Activated CD4-positive, alpha-beta T cell treated with anti-CD3 and anti-CD28 coated beads, Interleukin-2, amount 50 U/mL, for 16 hours (primary cell): ENCODE data around the gene BNIP3.
"Not testable (repeated sequence)": the region's sequence is repeated elsewhere in the genome, so short reads cannot be mapped to it uniquely, and the experiment has no call there.

ENCODE experiments used
- DNase-seq: peaks from one replicate; pipeline ENCODE4 v3.0.0-alpha.2; 2020

BNIP3 gene

GRCh38 chr10:131977323-131978096, 4.2 kb downstream of the BNIP3 start:
- DNase-seq = no peak

- DNase-seq = no peak
Observed at GRCh38 chr10:131975796-131976195, 5.9 kb downstream of the BNIP3 start.

DNA sequence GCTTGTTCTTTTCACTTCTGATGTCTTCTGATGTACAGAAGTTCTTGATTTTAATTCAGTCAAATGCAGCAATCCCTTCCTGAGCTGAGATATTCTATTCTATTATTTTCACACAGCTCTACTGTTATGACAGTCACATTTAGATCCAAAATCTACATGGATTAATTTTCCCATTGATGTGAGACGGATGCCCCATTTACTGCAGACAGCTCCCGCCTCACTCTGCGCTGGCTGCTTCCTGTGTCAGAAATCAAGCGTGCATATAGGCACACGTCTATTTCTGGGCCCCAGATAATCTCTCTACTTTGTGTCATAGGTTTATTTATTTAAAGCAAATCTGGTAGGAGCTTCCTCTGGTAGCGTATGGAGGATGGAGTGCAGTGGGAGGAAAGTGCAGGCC, 6.7 kb downstream of the BNIP3 start:
- DNase-seq = no peak

- DNase-seq = no peak
Observed at GRCh38 chr10:131974034-131974817, 7.5 kb downstream of the BNIP3 start.

DNA sequence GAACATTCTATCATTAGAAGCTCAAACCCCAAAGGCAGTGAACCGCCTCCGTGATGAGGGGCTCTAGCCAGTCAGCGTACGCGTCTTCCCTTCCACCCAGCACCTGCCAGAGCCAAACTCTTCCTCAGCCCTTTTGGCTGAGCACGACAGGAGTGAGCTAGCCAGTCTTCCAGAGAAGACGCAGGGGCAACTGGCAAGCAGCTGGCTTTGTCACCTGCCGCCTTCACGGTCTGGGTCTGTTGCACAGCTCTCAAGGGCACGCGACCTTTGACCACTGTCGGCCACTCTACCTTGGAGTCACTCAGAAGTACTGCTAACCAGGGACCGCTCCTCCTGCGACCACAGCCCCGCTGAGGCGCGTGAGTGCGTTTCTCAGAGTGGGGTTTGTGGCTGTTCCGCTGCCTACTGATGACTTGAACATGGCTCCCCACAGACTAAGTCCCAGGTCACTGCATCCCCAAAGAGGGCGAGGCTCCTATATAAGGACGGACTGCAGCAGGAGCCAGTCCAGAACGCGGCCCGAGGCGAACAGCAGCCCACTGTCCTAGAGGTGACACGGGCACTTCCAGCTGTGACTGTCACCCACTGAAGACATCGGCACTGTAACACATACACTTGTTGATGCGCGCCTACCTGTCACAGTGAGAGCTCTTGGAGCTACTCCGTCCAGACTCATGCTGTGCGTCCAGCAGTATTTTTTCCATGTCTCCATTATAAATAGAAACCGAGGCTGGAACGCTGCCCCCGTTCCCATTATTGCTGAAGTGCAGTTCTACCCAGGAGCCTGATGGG, 8.4 kb downstream of the BNIP3 start:
- DNase-seq = no peak

DNA sequence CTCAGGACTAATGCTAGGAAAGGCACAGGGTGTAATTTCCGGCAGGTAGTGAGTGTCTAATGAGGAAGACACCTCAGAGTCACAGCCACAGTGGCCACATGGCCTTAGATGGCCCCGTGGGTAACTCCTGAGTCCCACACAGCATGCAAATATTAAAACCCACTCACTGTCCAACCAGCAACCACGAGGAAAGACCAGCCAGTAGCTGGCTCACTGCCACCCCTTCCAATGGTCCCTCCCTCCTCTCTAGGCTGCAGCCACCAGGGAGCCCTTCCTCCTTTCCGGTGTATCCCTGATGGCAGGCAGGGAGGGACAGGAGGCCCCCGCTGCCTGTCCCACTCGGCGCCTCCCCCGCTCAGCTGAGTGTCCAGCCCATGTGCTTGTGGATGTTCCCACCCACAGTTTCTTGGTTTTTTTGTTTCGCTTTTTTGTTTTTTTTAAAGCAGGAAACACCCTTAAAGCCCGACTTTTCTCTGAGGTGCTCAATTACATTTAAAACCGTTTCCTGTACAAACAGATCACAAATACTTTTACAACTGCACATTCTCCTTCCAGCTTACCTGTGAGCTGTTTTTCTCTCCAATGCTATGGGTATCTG, 9.2 kb downstream of the BNIP3 start:
- DNase-seq = no peak

DNA sequence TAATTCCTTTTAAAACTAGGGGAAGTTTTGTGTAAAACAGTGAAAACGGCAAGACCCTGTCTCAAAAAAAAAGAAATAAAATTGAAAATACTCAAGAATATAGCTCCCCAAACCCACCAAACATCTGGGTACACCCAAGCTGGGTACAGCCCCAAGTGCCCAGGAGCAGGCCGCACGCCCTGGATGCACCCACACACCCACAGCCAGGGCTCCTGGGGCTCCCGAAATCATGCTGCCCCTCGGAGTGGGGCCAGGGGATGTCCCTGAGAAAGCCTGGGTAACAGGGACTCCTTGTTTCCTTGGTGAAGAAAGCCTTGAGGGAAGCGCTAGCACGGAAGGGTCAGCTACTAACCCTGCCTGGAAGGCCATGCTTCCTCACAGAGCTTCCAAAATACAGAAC, 10.1 kb downstream of the BNIP3 start:
- no peak for DNase-seq

DNA sequence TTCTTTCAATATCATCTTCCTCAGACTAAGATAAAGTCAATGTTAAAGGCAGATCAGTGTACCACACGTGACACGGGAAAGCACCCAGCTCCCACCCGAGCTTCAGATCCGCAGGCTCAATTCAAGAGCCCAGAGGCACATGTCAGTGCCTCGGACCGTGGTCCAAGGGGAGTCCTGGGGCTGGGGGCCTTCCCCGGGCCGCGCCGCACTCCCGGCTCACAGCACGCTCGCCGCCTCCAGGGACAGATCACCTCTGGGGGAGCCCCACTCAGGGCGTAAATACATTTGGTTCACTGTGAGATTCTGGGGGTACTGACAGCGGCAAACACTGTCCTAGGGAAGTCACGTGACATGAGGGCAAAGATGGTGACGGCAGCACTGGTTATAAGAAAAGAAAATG, 10.8 kb downstream of the BNIP3 start:
- DNase-seq = no peak

DNA sequence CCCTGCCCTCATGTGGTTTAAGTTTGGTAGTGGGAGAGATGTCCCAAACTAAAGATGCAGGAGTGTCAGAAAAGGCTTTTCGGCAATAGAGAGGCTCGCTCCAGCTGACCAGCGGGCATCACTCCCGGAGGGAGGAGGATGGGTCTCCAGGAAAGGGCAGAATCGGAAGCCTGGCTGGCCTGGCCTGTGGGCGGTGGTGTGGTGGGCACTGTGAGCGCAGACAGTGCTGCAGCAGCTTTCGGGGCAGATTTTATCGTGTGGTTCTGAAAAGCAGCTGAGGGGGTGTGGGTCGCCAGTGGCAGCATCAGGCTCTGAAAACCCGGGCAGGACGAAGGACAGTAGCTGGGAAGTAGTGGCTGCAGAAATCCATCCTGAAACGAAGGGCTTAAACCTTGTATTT, 12.8 kb downstream of the BNIP3 start:
- no peak for DNase-seq

- DNase-seq = no peak
Observed at GRCh38 chr10:131964298-131964697, 17.4 kb downstream of the BNIP3 start.

- DNase-seq = no peak
Observed at GRCh38 chr10:131963811-131964210, 17.9 kb downstream of the BNIP3 start.

GRCh38 chr10:131963350-131963749, 18.4 kb downstream of the BNIP3 start:
- DNase-seq = no peak

- DNase-seq = no peak
Observed at GRCh38 chr10:131961777-131962662, 19.7 kb downstream of the BNIP3 start.

DNA sequence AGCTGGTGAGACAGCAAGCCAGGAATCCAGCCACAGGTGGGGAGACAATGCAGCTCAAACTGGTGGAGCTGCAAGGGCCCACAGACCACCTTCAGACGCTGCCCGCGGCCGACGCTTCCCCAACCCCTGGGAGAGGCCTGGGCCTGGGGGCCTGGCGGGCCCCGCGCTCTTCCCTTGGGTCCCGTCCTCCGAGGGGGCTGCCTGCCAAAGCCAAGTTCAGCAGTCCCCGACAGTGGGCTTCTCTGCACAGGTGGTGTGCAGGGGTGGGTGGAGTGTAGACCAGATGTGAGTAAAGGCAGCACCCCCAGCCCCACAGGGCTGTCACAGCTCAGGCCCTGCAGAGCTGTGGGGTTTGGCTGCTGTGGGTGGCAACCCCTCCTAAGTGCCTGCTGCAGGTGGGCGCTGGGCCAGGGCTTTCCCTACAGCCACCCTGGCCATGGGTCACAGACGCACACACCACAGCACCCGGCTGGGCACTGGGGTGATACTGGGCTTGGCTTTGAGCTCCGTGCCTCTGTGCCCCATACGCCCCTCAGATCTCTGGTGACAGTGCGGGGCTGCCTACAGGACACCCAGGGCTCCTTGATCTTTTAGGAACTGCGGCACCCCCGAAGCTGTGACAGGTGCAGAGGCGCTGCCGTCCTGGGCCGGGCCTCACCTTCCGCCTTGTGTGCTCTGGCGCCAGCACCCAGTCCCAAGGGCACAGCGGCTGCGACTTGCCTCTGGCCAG, 20.5 kb downstream of the BNIP3 start:
- no peak for DNase-seq

GRCh38 chr10:131960631-131961046, 21.1 kb downstream of the BNIP3 start:
- no peak for DNase-seq

DNA sequence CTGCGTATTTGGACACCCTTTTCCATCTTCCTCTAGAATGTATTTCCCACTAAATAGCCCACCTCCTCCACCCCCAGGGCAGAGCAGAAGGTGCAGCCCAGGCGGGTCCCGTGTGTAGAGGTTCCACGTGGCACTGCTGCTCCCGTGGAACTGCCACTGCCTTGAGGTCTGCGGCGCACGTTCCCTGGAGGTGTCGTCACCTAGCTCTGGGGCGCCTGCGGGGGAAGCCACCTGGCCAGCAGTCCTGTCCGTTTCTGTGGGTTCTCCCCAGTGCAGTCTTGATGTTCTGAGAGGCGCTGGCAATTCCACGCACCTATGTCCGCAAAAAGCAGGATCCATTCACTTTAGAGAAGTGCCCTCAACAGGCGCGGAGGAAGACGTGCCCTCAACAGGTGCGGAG, 21.9 kb downstream of the BNIP3 start:
- no peak for DNase-seq

DNA sequence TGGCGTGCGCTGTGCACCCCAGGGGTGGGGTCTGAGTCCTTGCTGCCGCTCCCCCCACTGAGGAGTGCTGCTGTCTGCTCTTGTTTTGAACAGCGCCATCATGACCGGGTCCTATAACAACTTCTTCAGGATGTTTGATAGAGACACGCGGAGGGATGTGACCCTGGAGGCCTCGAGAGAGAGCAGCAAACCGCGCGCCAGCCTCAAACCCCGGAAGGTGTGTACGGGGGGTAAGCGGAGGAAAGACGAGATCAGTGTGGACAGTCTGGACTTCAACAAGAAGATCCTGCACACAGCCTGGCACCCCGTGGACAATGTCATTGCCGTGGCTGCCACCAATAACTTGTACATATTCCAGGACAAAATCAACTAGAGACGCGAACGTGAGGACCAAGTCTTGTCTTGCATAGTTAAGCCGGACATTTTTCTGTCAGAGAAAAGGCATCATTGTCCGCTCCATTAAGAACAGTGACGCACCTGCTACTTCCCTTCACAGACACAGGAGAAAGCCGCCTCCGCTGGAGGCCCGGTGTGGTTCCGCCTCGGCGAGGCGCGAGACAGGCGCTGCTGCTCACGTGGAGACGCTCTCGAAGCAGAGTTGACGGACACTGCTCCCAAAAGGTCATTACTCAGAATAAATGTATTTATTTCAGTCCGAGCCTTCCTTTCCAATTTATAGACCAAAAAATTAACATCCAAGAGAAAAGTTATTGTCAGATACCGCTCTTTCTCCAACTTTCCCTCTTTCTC, 26.0 kb downstream of the BNIP3 start:
- DNase-seq = no peak

DNA sequence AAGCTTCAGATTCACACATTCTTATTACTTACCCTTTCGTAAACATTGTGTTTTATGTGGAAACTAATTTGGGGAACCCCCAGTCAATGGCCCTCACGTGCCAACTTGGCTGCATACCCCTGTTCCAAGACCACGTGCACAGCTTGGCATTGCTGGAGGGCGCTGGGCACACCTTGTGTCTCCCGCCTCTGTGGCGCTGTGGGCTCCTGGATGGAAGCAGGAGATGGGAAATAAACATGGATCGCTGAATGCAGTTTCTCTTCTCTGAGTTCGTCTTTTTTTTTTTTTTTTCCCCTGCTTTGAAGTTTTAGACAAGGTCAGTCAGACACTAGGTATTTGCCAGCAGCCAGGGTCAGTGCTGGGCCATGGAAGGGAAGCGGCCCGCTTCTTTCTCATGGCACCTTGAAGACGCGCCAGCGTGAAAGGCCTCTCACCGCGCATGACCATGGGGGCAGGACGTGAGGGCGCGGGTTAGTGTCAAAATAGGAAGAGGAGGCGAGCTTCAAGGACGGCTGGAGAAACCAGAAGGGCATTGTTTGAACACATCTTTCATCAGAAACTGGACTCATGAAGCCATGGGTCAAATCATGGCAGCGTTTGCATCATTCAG, 27.3 kb downstream of the BNIP3 start:
- DNase-seq = no peak

DNA sequence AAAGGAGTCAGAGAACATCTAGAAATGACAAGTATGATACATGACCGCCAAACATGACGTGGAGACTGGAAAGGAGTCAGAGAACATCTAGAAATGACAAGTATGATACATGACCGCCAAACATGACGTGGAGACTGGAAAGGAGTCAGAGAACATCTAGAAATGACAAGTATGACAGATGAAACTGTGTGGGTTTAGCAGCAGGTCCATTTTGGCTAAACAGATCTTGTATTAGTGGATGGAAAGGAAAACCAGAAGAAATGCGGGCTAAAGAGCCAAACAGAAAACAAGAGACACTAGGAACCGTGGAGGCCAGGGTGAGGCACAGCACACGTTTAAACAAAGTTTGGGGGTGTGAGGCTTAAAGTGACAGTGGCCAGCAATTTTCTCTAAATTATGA, 31.8 kb downstream of the BNIP3 start:
- not testable (repeated sequence) for DNase-seq
